ENCODE data around the gene CFAP410. TPM values are rescaled to one million over a fixed set of nuclear protein-coding genes. Genes with fewer than 3 reads are reported as not detected.

CFAP410 gene
- total and polyA plus RNA-seq, 2 of the 8 experiments (the other 6 are each of a cell fraction or from before 2014, with no cell fraction given), result 10.6 to 12.0 TPM

- H3K79me2 ChIP-seq (ENCODE audit: control insufficient read depth in 1 of 2, insufficient read depth in 2 of 2, low read length in 2 of 2), result no peaks in the 10 kb centered on the region
- H3K23me2 ChIP-seq (ENCODE audit: low read depth, low read length), result no peaks in the 10 kb centered on the region
- no peak overlapping the region for H3K18ac ChIP-seq (ENCODE audit: extremely low read depth, low read length)
- H3K4me1 ChIP-seq (replicated peaks in 1 of 4; ENCODE audit: control insufficient read depth in 3 of 4, insufficient read depth in 4 of 4, low read length in 3 of 4), result no peaks in the 10 kb centered on the region
- H3K23ac ChIP-seq (ENCODE audit: insufficient read length), result no peak overlapping the region
- H3K27me3 ChIP-seq (replicated peaks in 1 of 4; ENCODE audit: control insufficient read depth in 3 of 4, extremely low read depth in 1 of 4, insufficient read depth in 3 of 4, low read length in 3 of 4), result no peaks in the 10 kb centered on the region
- H2BK20ac ChIP-seq (ENCODE audit: low read length), result no peak overlapping the region
- H4K20me1 ChIP-seq (replicated peaks in 1 of 2; ENCODE audit: control insufficient read depth in 1 of 2, insufficient read depth in 2 of 2, low read length in 2 of 2), result peaks cover 0 to 5% of the 10 kb centered on the region in 2 experiments
- POLR2A ChIA-PET (ENCODE audit: partially characterized antibody), result interaction anchor here (1.4 kb wide), 1 partner anchor 11 kb away, joined by 7 read pairs; no protein-coding TSS in a partner anchor
- no peak overlapping the region for H2BK120ac ChIP-seq (replicated peaks; ENCODE audit: low read depth, low read length)
- no peak for FAIRE-seq
- H2BK15ac ChIP-seq (ENCODE audit: low read length), result no peak overlapping the region
- H3K9ac ChIP-seq (replicated peaks in 1 of 4; ENCODE audit: extremely low read depth in 1 of 4, low read depth in 3 of 4, low read length in 3 of 4), result no peak overlapping the region
- H2BK12ac ChIP-seq (ENCODE audit: low read depth, low read length), result no peak overlapping the region
- H3K9me3 ChIP-seq (ENCODE audit: insufficient read depth in 2 of 2, low read depth in 1 of 2, low read length in 1 of 2), result no peaks in the 10 kb centered on the region
- WGBS, 2 experiments (ENCODE audit: extremely low coverage in 1 of 2, insufficient coverage in 1 of 2, insufficient read length in 1 of 2, insufficient replicate concordance in 2 of 2, low coverage in 1 of 2, low lambda C conversion rate in 2 of 2, missing lambda C conversion rate in 1 of 2), result 86% methylated on average over 17 of the region's 26 CpGs; no CpG with 5 or more reads in 1 of the 2 experiments
- no peaks in the 10 kb centered on the region for H3K79me1 ChIP-seq (ENCODE audit: low read depth, low read length)
- no peak overlapping the region for H3K14ac ChIP-seq (ENCODE audit: insufficient read length)
- H2AFZ ChIP-seq (ENCODE audit: low read length), result no peak overlapping the region
- no peak for DNase-seq (ENCODE audit: low read depth in 1 of 2, low spot score in 2 of 2)
- no peak overlapping the region for H3K4me3 ChIP-seq (ENCODE audit: extremely low read depth in 1 of 4, insufficient read depth in 2 of 4, low read depth in 3 of 4, low read length in 4 of 4)
- no peak overlapping the region for H2BK5ac ChIP-seq (ENCODE audit: low read depth, low read length)
- H3K4ac ChIP-seq (replicated peaks; ENCODE audit: insufficient read length, low read depth, low read length), result no peak overlapping the region
- peaks cover 0 to 24% (median 1%) of the 10 kb centered on the region in 4 experiments; a peak in 2 of 8 replicates for H3K36me3 ChIP-seq (ENCODE audit: control insufficient read depth in 2 of 4, insufficient read depth in 4 of 4, low read length in 3 of 4)
- CTCF ChIA-PET (ENCODE audit: partially characterized antibody), result interaction anchor here (0.6 to 1.2 kb wide), 3 partner anchors 12 to 15 kb away, joined by 3 to 4 read pairs (median 3); partner anchors contain the start of gene CFAP410
- H4K91ac ChIP-seq (replicated peaks; ENCODE audit: insufficient read length, low read length), result no peak overlapping the region
- peak overlapping the region; percentile 25; the same call in 1 of the 2 replicates for H4K8ac ChIP-seq (ENCODE audit: extremely low read depth, insufficient read depth, low read length)
- no peak overlapping the region for H4K5ac ChIP-seq (ENCODE audit: insufficient read length, low read depth, low read length)
- H2AK5ac ChIP-seq (ENCODE audit: low read depth, low read length), result no peak overlapping the region
- no peak overlapping the region for H3K27ac ChIP-seq (ENCODE audit: low read depth, low read length)
- H3K4me2 ChIP-seq (ENCODE audit: insufficient read depth in 1 of 2, low read depth in 2 of 2, low read length in 2 of 2), result no peak overlapping the region
- H3K56ac ChIP-seq (replicated peaks; ENCODE audit: insufficient read length, low read depth, low read length), result no peak overlapping the region
- TF ChIP-seq E2F6 (IDR thresholded peaks at IDR 0.05) (no peak), POLR2A (IDR thresholded peaks at IDR 0.05; ENCODE audit: control extremely low read depth in 1 of 2, low read depth in 2 of 2, low read length in 2 of 2) (no peak), CTCF (IDR thresholded peaks at IDR 0.05; ENCODE audit: control extremely low read depth in 1 of 3, insufficient read depth in 1 of 3, low read depth in 1 of 3, low read length in 3 of 3) (no peak), JUND (IDR thresholded peaks at IDR 0.05; ENCODE audit: low read length) (no peak), RAD21 (IDR thresholded peaks at IDR 0.05 in 1 of 2, conservative IDR thresholded peaks at IDR 0.05 in 1 of 2; ENCODE audit: low read depth in 2 of 2, low read length in 2 of 2) (no peak), MAX (IDR thresholded peaks at IDR 0.05) (no peak), BCL11A (IDR thresholded peaks at IDR 0.05; ENCODE audit: low read depth in 2 of 2, low read length in 2 of 2) (no peak), TAF7 (optimal IDR thresholded peaks at IDR 0.05; ENCODE audit: borderline replicate concordance, low read depth, low read length) (no peak)
Measured at GRCh38 chr21:44326716-44327602, 12.2 kb downstream of the CFAP410 start.

All from H1 (cell line).